ENCODE results near the gene ADSL.
"Not testable (repeated sequence)": the region's sequence is repeated elsewhere in the genome, so short reads cannot be mapped to it uniquely, and the experiment has no call there.

ADSL gene

GRCh38 chr22:40346185-40347118, at the start of gene ADSL:
Gene ADSL (plus strand): TSS chr22:40346500. CDS start chr22:40346559, 59 bp downstream.
- DNase-seq (ENCODE audit: low read depth in 2 of 3, low spot score in 2 of 3): peak; percentile 71 to 80 (median 77)

DNA sequence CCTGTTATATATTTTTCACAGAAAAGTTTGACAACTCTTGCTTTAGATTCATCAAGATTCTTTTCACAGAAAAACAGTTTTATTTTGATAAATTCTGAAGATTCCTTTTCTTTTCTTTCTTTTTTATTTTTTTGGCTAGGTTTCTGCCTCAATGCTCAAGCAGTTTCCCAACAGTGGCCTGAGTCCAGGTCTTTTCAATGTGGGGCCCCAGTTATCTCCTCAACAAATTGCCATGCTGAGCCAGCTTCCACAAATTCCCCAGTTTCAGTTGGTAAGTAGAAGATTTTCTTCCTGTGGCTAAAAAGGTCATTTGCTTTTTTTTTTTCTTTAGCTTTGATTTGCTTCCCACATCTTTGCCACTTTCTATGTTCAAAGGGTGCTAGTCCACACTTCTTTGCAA, 46.0 kb upstream of the ADSL start:
- no peak for DNase-seq (ENCODE audit: low read depth in 2 of 3, low spot score in 2 of 3)

DNA sequence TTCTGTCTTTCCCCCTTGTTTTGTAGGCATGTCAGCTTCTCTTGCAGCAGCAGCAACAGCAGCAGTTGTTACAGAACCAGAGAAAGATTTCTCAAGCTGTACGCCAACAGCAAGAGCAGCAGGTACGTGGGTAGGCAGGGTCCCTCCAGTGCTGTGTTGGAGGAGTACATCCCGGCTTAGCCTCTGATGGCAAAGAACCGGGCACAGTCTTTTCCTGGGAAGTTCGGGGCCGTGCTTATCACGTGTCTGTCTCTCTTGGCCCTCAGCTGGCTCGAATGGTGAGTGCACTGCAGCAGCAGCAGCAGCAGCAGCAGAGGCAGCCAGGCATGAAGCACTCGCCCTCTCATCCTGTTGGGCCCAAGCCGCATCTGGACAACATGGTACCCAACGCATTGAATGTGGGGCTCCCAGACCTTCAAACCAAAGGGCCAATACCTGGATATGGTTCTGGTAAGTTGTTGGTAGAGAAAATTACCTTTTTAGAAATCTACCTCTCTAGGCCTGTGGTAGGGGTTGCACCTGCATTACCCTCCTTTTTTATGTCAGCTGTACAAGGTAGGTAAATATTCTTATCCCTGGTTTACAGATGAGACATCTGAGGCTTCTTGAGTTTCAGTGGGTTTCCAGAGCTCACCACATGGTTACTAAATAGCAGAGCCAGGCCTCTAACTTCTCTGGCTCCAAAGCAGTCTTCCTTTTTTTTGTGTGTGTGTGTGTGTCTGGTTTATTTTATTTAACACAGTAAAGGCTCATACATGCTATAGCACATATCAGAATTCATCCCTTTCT, 45.2 kb upstream of the ADSL start:
- DNase-seq (ENCODE audit: low read depth in 2 of 3, low spot score in 2 of 3): no peak

- DNase-seq (ENCODE audit: low read depth in 2 of 3, low spot score in 2 of 3): no peak
Measured at GRCh38 chr22:40302149-40302548, 44.2 kb upstream of the ADSL start.

DNA sequence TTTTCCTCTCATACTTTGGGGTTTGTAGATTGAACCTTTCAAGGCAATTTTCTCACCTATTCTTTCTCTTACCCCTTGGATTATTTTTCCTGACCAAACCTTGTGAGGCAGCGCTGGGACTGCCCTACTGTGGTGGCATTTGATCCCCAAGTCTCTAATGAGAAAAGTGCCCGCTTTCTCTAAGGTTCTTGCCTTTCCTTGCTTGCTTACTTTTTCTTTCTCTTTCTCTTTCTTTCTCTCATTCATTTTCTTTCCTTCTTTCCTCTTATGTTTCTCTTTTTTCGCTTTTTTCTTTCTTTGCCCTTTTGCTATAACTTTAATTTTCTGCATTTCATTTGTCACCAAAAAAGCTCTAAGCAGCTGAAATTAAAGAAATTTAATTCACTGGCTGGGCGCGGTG, 40.7 kb upstream of the ADSL start:
- no peak for DNase-seq (ENCODE audit: low read depth in 2 of 3, low spot score in 2 of 3)

- no peak for DNase-seq (ENCODE audit: low read depth in 2 of 3, low spot score in 2 of 3)
Measured at GRCh38 chr22:40308999-40309573, 37.2 kb upstream of the ADSL start.

GRCh38 chr22:40309631-40310030, 36.7 kb upstream of the ADSL start:
- no peak for DNase-seq (ENCODE audit: low read depth in 2 of 3, low spot score in 2 of 3)

- no peak for DNase-seq (ENCODE audit: low read depth in 2 of 3, low spot score in 2 of 3)
Measured at GRCh38 chr22:40310081-40310767, 36.1 kb upstream of the ADSL start.

GRCh38 chr22:40310768-40311120, 35.6 kb upstream of the ADSL start:
- no peak for DNase-seq (ENCODE audit: low read depth in 2 of 3, low spot score in 2 of 3)

DNA sequence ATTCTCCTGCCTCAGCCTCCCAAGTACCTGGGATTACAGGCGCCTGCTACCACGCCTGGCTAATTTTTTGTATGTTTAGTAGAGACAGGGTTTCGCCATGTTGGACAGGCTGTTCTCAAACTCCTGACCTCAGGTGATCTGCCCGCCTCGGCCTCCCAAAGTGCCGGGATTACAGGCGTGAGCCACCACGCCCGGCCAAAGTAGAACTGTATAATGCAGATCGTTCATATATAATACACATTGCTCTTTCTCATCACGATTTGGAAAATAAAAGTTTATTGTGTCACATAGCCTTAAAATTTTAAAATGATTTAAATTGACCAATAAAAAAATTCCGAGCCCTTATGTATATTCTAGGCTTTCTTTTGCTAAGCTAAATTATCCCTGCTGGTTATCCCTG, 34.7 kb upstream of the ADSL start:
- not testable (repeated sequence) for DNase-seq (ENCODE audit: low read depth in 2 of 3, low spot score in 2 of 3)

DNA sequence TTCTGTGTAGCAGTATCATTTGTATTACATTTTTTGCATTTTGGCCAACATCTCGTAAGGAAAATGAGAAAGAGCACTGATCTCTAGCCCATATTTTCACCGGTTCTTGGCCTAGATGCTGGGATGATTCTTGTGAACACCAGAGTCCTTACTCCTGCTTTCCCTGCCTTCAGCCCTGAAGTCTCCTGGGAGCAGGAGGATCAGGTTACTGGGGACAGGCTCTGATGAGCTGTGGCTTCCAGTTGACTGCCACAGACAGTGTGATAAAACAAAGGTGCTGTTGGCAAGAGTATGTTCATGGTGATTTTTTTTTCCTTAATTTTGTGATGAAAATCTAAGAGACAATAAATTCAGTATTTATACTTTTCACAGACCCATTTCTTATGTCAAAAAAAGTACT, 34.2 kb upstream of the ADSL start:
- no peak for DNase-seq (ENCODE audit: low read depth in 2 of 3, low spot score in 2 of 3)

- no peak for DNase-seq (ENCODE audit: low read depth in 2 of 3, low spot score in 2 of 3)
Measured at GRCh38 chr22:40313007-40313406, 33.3 kb upstream of the ADSL start.

DNA sequence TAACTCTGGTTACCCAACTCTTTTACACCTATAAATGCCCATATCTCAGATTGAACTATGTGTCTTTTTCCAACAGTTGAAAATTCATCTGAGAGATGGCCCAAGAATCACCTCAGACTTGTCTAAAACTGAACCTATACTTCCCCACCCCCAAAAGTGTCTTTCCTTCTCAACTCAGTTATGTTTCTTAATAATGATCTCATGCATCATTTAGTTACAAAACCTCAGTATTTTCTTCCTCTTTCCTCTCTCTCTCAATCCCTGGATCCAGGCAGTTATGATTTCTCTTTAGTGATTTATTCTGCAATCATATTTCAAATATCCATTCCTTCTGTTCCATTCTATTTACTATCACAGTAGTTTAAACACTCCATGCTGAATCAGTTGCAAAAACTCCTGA, 32.3 kb upstream of the ADSL start:
- no peak for DNase-seq (ENCODE audit: low read depth in 2 of 3, low spot score in 2 of 3)

- no peak for DNase-seq (ENCODE audit: low read depth in 2 of 3, low spot score in 2 of 3)
Measured at GRCh38 chr22:40320687-40321086, 25.6 kb upstream of the ADSL start.

DNA sequence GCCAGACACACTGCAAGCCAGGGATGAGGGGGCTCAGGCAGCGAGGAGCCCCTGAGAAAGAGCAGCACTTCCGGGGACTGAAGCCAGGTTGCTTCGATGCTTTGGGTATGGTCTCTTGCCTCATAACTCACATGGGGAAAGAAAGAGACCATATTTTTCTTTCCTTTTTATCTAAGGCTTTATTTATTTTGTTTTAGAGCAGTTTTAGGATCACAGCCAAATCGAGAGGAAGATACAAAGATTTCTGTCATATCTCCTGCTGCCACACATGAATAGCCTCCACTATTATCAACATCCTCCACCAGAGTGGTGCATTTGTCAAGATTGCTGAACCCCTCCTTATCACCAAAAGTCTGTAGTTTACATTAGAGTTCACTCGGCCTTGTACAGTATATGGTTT, 24.3 kb upstream of the ADSL start:
- no peak for DNase-seq (ENCODE audit: low read depth in 2 of 3, low spot score in 2 of 3)

DNA sequence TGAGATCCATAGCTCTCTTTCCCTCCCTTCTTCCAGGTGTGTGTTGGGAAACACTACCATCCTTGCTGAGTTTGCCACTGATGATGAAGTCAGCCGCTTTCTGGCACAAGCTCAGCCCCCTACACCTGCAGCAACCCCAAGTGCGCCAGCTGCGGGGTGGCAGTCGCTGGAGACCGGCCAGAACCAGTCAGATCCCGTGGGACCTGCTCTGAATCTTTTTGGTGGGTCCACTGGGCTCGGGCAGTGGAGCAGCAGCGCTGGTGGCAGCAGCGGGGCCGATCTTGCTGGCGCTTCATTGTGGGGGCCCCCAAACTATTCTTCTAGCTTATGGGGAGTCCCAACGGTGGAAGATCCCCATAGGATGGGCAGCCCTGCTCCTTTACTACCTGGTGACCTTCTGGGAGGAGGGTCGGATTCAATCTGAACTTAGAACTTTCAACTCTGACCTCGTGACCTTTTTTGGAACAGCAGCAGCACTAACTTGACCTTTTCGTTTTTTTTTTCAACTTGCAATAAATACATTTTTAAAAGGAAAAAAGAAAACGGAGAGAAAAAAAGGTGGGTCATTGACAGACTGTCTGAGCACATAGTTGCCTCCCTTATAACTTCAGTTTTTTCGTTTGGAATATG, 23.4 kb upstream of the ADSL start:
- DNase-seq (ENCODE audit: low read depth in 2 of 3, low spot score in 2 of 3): no peak

DNA sequence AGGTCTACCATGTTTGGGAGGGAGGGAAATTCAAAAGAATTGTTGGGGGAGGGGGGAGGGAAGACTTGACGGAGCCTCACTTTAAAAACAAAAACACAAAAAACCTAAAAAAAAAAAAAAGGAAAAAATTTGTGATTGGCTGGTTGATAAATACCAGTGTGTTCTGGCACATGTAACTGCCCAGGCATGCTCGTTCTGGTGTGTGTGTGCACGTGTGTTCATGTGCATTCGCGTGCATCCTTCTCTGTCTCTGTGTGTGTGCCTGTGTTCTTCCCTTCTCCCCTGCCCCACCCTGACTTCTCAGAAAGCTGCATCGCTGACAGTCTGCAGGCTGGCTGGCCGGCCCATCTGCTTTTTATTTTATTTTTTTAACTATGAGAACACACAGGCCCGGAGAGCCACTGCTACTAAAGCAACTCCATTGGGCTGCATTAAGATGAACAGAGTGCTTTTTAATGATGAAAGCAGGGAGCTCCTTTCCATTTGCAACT, 22.6 kb upstream of the ADSL start:
- DNase-seq (ENCODE audit: low read depth in 2 of 3, low spot score in 2 of 3): no peak

DNA sequence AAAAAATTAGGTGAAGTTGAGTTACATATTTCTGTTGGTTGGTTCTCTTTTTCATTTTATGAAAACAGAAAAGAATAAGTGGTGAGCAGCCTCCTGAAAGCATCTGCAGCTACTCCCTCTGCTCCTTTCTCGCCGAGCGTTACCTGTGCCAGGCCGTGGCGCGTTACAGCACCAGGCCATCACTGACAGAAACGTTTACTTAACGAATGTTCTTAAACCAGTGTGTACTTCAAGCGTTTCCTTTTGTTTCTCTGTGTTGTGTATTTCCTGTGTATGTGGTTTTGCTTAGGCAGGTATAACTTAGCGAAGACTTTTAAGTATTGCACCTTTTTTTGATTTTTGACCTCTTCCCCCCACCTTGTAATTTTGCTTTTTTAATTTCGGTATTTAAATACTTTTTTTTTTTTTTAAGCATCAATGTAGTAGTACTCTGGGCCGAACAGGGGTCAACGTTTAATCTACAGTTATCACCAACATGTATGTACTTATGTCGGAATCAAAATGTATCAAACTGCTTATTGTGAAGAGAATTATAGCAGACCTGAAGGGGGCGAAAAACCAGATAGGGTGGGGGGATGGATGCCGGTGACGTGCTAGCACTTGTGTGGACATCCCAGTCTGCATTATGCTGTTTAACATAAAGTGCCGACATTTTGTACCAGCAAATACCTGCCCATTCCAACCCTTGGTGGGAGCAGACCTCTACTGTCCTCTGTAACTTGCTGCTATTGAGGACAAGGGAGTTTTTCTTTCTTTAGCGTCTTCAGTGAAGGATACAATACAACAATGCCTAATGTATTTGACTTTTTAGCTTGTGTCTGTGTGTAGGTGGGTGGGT, 21.6 kb upstream of the ADSL start:
- no peak for DNase-seq (ENCODE audit: low read depth in 2 of 3, low spot score in 2 of 3)

GRCh38 chr22:40325315-40325714, 21.0 kb upstream of the ADSL start:
- peak; percentile 34 to 48 (median 45) for DNase-seq (ENCODE audit: low read depth in 2 of 3, low spot score in 2 of 3)
